HTERT RPE-1 (cell line): ENCODE results near the gene SLAIN2.

Experiments
- in situ Hi-C: fragments of 300-500 bp; cut with MboI; formaldehyde crosslinking; loops from 4 replicates; pipeline ENCODE4 v1.14.3; 2020; ENCODE audit warnings: low sequenced_read_pairs

Gene SLAIN2

DNA sequence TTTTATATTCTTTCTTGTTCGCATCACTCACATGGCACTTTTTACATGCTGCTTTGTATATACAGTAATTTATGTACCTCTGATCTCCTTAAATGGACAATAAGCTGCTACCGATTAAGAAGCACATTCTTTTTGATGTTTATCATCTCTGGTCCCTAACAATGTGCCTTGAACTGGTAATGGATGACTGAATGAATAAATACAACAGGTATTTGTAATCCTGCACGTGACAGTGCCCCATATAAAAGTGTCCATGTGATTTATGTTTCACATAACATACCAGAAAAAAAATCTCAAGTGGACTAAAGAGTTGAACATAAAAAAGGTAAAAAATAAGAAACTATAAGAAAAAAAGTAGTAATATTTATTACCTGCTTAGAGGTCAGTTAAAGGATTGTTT is 7.7 kb upstream of the SLAIN2 start:
- in situ Hi-C loops = no loop called here

- in situ Hi-C loops = no loop called here
Observed at GRCh38 chr4:48334236-48334635, 7.1 kb upstream of the SLAIN2 start.

DNA sequence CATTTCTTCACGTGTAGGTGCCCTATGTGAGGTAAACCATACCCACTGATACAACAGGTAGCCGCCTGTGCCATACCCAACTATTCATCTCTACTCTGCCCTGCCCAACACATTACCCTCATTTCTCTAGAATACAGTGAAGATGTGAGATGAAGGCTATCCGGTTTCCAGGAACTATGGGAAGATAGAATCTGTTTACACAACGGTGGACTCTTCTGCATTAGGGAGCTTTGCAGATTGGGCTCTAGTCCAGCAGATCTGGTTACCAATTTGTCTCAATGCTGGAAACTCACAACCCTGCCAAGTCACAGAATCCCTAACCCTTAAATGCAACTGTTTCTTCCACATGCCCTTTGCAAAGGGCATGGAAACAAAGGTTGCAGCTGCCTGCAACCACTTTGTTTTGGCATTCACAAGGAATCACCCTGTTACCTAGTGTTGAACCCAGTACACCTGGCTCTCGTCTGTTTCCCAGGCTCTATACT is 6.4 kb upstream of the SLAIN2 start:
- in situ Hi-C loops = no loop called here

- in situ Hi-C loops = no loop called here
Observed at GRCh38 chr4:48336146-48336870, 5.0 kb upstream of the SLAIN2 start.

GRCh38 chr4:48337731-48338130 is 3.6 kb upstream of the SLAIN2 start:
- in situ Hi-C loops = no loop called here

DNA sequence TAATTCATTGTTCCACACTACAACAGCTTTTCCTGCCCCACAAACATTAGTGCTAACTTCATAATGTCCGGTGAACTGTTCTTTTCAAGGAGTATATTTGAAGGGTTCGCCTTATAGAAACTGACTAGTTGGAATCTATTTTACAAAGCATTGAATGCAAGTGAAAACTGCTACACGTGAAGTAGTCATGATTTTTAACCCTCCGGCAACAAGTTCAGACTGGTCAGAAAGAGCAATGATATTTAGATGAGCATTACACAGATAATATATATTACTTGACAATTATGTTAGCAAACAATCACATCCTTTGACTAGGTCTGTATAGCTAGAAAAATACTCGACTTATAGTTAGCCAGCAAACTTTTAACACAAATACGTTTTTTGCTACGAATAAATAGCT is 1.7 kb upstream of the SLAIN2 start:
- in situ Hi-C loops = no loop called here

GRCh38 chr4:48340276-48340964 is 909 bp upstream of the SLAIN2 start:
- in situ Hi-C loops = no loop called here

GRCh38 chr4:48341776-48342605 is 662 bp downstream of the SLAIN2 start:
- in situ Hi-C loops = no loop called here

DNA sequence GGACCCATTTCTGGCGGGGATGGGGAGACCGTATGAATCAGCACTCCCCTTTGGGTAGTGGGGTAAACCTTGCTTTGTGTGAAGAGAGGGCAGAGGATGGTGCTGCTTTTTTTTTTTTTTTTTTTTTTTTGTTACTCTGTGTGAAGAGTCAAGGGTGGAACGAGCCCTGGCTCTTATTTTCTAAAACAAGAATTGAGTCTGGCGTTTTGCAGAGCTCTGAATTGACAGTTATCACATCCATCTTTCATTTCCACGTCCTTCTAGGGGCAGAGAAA is 1.2 kb downstream of the SLAIN2 start:
- in situ Hi-C loops = no loop called here

- in situ Hi-C loops = no loop called here
Observed at GRCh38 chr4:48343035-48343434, 1.7 kb downstream of the SLAIN2 start.

DNA sequence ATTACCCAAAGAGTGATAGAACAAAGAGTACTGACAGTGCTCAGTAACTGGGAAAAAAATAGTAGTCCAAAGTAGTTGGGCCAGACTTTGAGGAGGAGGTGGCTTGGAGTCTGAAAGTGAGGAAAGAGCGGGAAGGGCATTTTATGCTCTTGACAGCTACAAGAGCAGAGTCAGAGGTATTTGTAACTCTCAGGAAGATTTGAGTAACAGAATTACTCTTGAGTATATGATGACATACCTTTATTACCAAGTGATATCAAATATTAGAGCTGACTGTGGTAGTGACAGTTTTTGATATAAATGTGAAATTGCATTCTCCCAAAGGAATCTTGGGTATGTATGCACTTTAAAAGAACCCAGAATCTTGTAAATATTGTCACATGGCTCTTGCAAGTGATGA is 2.2 kb downstream of the SLAIN2 start:
- in situ Hi-C loops = no loop called here

- in situ Hi-C loops = no loop called here
Observed at GRCh38 chr4:48345542-48345941, 4.2 kb downstream of the SLAIN2 start.

DNA sequence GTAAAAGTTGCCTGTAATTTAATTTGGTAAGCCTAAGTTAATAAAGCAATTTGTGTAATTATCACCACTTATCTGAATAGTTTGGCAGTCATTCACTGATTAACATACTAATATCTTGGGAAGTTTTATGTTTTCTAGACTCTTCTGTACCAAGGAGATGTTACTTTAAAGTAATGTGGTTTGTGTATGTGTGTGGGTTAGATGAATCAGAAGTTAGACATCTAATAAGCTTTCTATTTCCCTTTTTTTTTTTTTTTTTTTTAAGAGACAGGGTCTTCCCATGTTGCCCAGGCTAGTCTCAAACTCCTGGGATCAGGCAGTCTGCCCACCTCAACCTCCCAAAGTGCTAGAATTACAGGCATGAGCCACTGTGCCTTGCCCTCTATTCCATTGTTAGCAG is 5.3 kb downstream of the SLAIN2 start:
- in situ Hi-C loops = no loop called here

GRCh38 chr4:48347282-48347921 is 6.1 kb downstream of the SLAIN2 start:
- in situ Hi-C loops = no loop called here

GRCh38 chr4:48350871-48351270 is 9.5 kb downstream of the SLAIN2 start:
- in situ Hi-C loops = no loop called here

GRCh38 chr4:48352793-48353192 is 11.5 kb downstream of the SLAIN2 start:
- in situ Hi-C loops = no loop called here

GRCh38 chr4:48356355-48356754 is 15.0 kb downstream of the SLAIN2 start:
- in situ Hi-C loops = no loop called here

DNA sequence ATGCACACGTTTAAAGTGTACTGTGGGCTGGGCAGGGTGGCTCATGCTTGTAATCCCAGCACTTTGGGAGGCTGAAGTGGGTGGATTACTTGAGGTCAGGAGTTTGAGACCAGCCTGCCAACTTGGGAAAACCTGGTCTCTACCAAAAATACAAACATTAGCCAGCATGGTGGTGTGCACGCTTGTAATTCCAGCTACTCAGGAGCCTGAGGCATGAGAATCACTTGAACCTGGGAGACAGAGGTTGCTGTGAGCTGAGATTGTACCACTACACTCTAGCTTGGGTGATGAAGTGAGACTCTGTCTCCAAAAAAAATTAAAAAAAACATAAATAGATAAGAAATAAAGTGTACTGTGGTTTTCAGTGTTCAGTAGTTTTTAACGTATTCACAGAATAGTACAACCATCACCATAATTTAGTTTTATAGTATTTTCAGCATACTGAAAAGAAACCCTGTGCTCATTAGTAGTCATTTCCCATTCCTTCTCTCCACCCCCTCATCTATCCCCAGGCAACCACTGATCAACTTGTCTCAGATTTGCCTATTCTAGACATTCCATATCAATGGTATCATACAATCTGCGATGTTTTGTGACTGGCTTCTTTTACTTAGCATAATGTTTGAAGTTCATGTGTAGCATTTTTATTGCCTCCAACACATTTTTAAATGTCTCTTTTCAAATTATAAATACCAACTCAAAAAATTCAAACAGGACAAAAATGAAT is 19.1 kb downstream of the SLAIN2 start:
- in situ Hi-C loops = no loop called here

DNA sequence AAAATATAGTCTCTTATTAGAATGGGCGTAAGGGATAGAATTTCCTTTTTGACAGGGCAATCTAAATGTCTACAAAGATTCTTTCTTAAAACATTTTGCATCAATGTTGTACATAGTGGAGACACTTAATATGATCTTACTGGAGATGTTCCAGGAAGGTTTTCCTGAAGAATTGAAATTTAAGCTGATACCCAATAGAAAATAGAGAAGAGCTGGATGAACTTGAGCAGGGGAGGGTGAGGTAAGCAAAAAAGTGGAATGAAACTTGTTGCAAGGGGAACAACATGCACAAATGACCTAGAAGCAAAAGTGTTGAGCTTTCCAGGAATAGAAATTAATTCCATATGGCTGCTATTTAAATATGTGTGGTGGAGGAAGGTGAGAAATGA is 19.7 kb downstream of the SLAIN2 start:
- in situ Hi-C loops = no loop called here

- in situ Hi-C loops = no loop called here
Observed at GRCh38 chr4:48366611-48367010, 25.3 kb downstream of the SLAIN2 start.

DNA sequence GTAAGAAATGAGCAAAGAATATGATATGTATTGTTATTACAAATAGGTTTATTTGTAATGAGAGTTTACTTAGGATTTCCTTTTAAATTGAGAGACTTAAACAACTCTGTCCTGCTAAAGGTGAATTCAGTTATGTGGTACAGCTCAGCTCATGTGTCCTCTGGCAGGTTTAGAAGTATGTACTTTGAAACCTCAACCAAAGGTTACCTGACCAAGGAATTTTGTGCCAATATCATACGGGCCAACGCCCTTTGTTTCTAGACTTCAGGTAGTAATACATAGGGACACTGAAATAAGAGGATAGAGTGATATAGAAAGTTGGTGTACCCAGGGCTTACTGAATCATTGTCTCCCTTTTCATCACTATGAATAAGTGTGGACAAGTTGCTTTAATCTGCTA is 25.7 kb downstream of the SLAIN2 start:
- in situ Hi-C loops = no loop called here
